ENCODE data around the gene PLAAT2.
"Not testable (repeated sequence)": the region's sequence is repeated elsewhere in the genome, so short reads cannot be mapped to it uniquely, and the experiment has no call there.

Gene PLAAT2

DNA sequence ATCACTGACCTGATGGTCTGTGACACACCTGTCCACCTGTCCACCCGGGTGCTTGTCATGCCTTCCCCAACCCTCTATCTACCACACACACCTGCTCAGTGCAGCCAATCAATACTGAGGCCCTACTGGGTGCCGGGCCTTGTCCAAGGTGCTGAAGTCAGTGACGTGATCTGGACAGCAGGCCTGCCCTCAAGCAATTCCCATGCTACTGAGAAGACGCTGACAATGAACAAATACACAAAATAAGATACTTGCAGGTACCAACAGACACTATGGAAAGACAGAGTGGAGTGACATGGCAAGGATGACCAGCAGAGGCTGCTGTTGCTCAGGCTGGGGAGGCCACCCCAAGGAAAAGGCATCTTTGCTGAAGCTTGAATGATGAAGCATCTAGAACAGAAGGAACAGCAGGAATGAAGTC is 29.8 kb upstream of the PLAAT2 start:
- no peak for DNase-seq
- Mint-ChIP-seq H3K9me3 (no peaks in the 10 kb centered on the region), H3K27me3 (no peaks in the 10 kb centered on the region), H3K36me3 (ENCODE audit: low read depth) (no peaks in the 10 kb centered on the region), H3K4me3 (no peak overlapping the region), H3K4me1 (no peaks in the 10 kb centered on the region), H3K27ac (no peak overlapping the region)
- ATAC-seq = no peak

DNA sequence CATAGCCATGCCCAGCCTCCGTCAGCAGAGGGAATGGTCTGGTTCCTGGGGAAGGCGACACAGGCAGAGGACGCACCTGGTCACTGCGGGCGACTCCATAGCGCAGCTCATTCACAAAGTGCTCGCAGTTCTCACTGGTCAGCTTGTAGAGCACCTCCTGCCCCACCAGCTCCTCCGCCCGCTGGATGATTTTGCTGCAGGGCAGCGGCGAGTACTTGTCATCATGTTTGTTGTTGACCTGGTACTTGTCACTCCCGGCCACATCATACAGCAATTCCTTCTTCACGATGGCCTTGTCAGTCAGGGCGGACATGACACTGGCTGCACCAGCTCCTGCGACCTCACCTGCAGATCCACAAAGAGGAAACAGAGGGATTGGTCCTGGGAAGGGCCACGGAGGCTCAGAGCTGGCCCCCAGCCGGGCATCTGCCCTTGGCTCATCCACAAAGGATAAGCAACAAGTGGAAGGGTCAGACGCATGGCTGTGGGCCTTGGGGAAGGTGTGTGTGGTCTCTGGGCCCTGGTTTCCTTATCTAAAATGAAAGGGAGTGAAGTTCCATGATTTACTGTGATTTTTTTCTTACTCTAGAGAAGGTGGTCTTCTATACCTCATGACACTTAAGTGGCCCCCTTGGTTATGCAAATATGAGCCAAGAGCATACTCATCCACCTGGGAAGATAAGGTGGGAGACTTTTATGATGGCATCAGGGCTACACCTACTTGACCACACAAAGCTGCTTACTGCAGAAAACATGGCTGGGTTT is 27.0 kb upstream of the PLAAT2 start:
- ATAC-seq = no peak
- Mint-ChIP-seq H3K4me3 (no peak overlapping the region), H3K9me3 (no peaks in the 10 kb centered on the region), H3K27me3 (no peaks in the 10 kb centered on the region), H3K27ac (no peak overlapping the region), H3K4me1 (no peaks in the 10 kb centered on the region), H3K36me3 (ENCODE audit: low read depth) (peaks cover 4% of the 10 kb centered on the region)
- no peak for DNase-seq

DNA sequence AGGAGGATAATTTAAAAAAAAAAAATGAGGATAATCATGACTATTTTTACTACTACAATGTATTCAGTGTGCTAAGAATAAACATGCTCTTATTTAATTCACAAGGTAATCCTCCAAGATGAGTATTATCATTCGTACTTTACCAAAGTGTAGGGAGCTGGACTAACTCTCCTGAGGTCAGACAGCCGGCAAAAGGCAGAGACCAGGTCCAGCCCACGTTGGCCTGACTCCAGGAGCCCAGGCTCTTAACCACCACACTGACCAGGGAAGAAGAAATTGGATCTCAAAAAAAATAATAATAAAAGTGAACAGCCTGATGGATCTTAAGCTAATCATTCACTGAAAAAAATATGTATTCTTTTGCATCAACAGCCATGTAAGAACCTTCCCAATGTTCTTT is 25.8 kb upstream of the PLAAT2 start:
- Mint-ChIP-seq H3K27ac (no peak overlapping the region), H3K9me3 (no peaks in the 10 kb centered on the region), H3K4me1 (no peaks in the 10 kb centered on the region), H3K27me3 (no peaks in the 10 kb centered on the region), H3K4me3 (no peak overlapping the region), H3K36me3 (ENCODE audit: low read depth) (peaks cover 4% of the 10 kb centered on the region)
- ATAC-seq = no peak
- DNase-seq = no peak

DNA sequence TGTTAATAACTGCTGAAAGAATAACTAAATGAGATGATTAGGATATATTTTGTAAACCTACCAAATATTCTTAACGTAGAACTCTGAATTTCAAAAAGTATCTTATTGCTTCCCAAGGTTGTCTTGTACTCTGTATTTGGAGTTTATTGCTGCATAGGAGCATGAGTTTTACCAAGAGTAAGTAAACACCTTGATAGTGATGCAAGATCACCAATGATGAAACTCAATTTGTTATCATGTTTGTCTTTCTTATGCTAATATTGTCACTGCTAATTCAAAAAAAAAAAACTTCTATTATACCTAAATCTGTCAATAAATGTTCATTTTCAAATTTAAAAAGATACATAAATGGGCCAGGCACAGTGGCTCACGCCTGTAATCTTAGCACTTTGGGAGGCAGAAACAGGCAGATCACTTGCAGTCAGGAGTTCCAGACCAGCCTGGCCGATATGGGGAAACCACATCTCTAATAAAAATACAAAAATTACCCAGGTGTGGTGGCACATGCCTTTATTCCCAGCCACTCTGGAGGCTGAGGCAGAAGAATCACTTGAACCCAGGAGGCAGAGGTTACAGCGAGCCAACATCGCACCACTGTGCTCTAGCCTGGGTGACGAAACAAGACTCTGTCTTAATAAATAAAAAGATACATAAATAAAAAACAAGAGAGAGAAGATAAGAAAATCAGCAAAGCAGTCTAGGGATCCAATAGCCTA is 23.4 kb upstream of the PLAAT2 start:
- H3K27ac Mint-ChIP-seq = no peak overlapping the region
- H3K36me3 Mint-ChIP-seq (ENCODE audit: low read depth) = peaks cover 10% of the 10 kb centered on the region
- no peaks in the 10 kb centered on the region for H3K27me3 Mint-ChIP-seq
- DNase-seq (no peak), ATAC-seq (no peak)
- peaks cover 11% of the 10 kb centered on the region for H3K9me3 Mint-ChIP-seq
- H3K4me1 Mint-ChIP-seq = peaks cover 16% of the 10 kb centered on the region
- H3K4me3 Mint-ChIP-seq = no peak overlapping the region

DNA sequence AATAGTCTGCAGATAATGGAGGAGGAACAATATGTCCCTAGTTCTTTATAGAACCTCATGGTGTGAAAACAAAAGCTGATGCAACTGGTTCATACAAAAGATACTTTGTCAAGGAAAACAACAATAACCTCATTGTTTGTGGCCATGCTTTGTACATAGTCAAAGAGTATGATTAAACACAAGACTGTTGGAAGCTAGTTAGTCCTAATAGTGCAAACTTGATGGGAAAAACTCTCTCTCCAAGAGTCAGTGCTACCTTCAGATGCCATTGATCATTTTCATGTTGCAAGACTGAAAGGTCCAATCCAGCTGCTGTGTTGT is 20.1 kb upstream of the PLAAT2 start:
- Mint-ChIP-seq H3K4me1 (peaks cover 17% of the 10 kb centered on the region), H3K27me3 (no peaks in the 10 kb centered on the region), H3K27ac (no peak overlapping the region), H3K4me3 (no peak overlapping the region), H3K9me3 (peaks cover 24% of the 10 kb centered on the region), H3K36me3 (ENCODE audit: low read depth) (peaks cover 17% of the 10 kb centered on the region)
- DNase-seq (no peak), ATAC-seq (no peak)

DNA sequence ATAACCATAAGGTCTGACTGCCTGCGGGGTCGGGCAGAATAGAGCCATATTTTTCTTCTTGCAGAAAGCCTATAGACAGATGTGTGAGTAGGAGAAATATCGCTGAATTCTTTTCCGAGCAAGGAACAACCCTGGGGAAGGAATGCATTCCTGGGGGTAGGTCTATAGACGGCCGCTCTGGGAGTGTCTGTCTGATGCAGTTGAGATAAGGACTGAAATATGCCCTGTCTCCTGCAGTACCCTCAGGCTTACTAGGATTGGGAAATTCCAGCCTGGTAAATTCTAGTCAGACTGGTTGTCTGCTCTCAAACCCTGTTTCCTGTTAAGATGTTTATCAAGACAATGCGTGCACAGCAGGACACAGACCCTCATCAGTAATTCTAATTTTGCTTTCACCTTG is 18.0 kb upstream of the PLAAT2 start:
- H3K4me3 Mint-ChIP-seq, DNase-seq, H3K27me3 Mint-ChIP-seq, ATAC-seq, H3K27ac Mint-ChIP-seq: not testable (repeated sequence)
- H3K4me1 Mint-ChIP-seq = peaks cover 17% of the 10 kb centered on the region
- peaks cover 26% of the 10 kb centered on the region for H3K9me3 Mint-ChIP-seq
- peaks cover 13% of the 10 kb centered on the region for H3K36me3 Mint-ChIP-seq (ENCODE audit: low read depth)

DNA sequence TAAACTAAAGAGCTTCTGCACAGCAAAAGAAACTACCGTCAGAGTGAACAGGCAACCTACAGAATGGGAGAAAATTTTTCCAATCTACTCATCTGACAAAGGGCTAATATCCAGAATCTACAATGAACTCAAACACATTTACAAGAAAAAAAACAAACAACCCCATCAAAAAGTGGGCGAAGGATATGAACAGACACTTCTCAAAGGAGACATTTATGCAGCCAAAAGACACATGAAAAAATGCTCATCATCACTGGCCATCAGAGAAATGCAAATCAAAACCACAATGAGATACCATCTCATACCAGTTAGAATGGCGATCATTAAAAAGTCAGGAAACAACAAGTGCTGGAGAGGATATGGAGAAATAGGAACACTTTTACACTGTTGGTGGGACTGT is 15.7 kb upstream of the PLAAT2 start:
- not testable (repeated sequence) for H3K27ac Mint-ChIP-seq, H3K4me3 Mint-ChIP-seq, DNase-seq, ATAC-seq, H3K27me3 Mint-ChIP-seq
- H3K36me3 Mint-ChIP-seq (ENCODE audit: low read depth) = peaks cover 13% of the 10 kb centered on the region
- peaks cover 26% of the 10 kb centered on the region for H3K9me3 Mint-ChIP-seq
- H3K4me1 Mint-ChIP-seq = peaks cover 28% of the 10 kb centered on the region

DNA sequence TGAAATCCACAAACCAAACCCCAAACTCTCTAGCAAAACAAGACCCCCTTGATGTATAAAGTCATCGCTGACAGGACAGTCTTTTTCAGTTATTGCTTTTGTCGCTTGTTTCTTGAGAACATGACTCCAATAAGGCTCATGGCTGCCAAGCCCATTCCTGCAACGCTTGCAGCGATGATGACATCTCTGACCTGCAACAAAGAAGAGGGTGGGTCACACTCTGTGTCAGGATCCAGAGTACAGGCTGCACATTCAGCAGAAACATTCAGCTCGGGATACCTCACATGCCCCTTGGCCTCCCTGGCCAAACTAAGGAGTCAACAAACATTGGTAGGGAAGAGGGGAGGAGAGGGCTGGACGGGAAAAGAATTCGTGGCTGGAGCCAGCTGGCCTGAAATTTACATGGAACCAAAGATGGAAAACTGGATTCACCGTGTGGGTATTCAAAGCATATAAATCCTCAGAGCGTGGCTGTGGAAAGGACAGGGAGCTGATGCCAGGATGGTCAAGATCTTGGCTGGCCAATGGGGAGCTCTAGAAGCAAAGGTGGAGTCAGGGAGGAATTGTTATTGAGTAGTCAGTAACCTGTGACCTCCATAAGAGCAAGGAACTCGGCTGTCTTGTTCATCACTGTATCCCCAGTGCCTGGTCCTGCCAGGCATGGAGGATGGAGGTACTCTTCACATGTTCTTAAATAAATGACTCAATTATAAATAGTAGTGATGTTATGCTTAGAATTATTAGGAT is 11.8 kb upstream of the PLAAT2 start:
- no peak for ATAC-seq
- Mint-ChIP-seq H3K27ac (peak overlapping the region; percentile 61), H3K4me1 (peaks cover 14% of the 10 kb centered on the region), H3K36me3 (ENCODE audit: low read depth) (peaks cover 5% of the 10 kb centered on the region), H3K4me3 (peak overlapping the region; percentile 56), H3K9me3 (peaks cover 3% of the 10 kb centered on the region), H3K27me3 (no peaks in the 10 kb centered on the region)
- no peak for DNase-seq

DNA sequence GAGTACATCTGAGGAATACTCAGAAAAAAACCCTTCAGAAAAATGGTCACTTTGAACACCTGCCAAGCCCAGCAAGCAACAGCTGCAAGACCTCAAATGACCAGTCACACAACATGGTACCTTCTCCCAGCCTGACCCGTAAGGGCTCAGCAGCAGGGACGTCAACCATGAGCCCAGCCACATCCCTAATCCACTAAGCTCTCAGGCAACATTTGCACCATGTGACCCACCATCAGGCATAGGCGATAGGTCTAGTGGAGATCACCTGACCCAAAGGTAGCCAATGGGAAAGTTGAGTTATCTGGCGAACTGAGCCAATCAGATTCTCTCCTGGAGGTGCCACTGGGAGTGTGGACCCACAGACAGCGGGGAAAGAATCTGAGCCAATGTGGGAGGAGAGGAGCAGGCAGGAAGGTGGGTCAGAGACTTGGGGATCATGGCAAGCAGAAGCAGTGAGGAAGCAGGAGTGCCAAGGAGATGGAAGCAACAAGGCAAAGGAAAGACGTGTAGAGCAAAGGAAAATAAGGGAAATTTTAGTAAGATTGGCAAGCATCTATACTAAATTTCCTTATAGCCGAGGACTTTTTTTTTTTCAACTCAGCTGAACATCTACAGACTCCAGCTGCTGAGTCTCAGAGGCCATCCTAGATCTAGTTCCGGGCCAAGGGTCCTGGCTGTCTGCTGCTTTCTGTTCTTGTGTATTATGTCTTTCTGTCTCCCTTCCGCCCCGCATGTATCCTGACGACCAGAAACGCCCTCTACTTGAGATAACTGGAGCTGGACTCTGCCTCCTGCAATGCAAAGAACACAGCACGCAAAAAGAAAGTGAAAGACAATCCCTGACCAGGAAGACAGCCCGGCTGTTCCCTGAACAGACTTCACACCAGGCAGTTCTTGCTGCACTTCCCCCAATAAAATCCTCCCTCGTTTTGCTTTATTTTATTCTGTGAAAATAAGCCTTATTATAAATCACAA is 11.0 kb upstream of the PLAAT2 start:
- H3K4me3 Mint-ChIP-seq = peak overlapping the region; percentile 56
- H3K27ac Mint-ChIP-seq = peak overlapping the region; percentile 61
- H3K4me1 Mint-ChIP-seq = peaks cover 14% of the 10 kb centered on the region
- H3K27me3 Mint-ChIP-seq = no peaks in the 10 kb centered on the region
- peaks cover 3% of the 10 kb centered on the region for H3K9me3 Mint-ChIP-seq
- DNase-seq (peak; percentile 35), ATAC-seq (peak; percentile 82)
- H3K36me3 Mint-ChIP-seq (ENCODE audit: low read depth) = no peaks in the 10 kb centered on the region

DNA sequence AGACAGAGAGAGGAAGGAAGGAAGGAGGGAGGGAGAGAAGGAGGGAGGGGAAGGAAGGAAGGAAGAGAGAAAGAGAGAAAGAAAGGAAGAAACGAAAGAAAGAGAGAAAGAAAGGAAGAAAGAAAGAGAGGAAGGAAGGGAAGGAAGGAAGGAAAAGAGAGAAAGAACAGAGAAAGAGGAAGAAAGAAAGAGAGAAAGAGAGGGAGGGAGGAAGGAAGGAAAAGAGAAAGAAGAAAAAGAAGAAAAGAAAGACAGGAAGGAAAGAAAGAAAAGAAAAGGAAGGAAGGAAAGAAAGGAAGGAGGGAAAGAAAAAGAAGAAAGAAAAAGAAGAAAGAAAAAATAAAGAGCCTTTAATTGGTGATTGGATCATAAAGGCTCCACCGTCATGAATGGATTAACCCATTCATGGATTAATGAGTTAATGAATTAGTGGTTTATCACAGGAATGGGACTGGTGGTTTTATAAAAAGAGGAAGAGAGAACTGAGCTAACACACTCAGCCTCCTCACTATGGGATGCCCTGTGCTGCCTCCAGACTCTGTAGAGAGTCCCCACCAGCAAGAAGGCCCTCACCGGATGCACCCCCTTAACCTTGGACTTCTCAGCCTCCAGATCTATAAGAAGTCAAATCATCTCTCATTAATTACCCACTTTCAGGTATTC is 9.0 kb upstream of the PLAAT2 start:
- DNase-seq = no peak
- Mint-ChIP-seq H3K27ac (no peak overlapping the region), H3K27me3 (no peaks in the 10 kb centered on the region), H3K36me3 (ENCODE audit: low read depth) (no peaks in the 10 kb centered on the region), H3K4me3 (no peak overlapping the region), H3K4me1 (peaks cover 30% of the 10 kb centered on the region), H3K9me3 (no peaks in the 10 kb centered on the region)
- ATAC-seq = no peak

DNA sequence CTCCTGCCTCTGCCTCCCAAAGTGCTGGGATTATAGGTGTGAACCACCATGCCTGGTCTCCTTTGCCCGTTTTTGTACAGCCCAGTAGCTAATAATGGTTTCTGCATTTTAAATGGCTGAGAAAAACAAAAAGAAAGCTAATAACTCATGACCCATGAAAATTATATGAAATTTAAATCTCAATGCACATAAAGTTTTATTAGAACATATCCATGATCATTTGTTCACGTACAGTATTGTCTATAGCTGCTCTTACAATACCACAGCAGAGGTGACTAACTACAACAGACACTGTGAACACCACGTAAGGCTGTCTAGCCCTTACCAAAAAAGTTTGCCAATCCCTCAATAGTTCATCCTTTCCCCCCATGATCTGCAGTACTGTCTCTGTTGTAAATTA is 6.4 kb upstream of the PLAAT2 start:
- Mint-ChIP-seq H3K27ac (no peak overlapping the region), H3K9me3 (no peaks in the 10 kb centered on the region), H3K36me3 (ENCODE audit: low read depth) (no peaks in the 10 kb centered on the region), H3K27me3 (no peaks in the 10 kb centered on the region), H3K4me1 (peaks cover 47% of the 10 kb centered on the region), H3K4me3 (no peak overlapping the region)
- ATAC-seq (no peak), DNase-seq (no peak)

DNA sequence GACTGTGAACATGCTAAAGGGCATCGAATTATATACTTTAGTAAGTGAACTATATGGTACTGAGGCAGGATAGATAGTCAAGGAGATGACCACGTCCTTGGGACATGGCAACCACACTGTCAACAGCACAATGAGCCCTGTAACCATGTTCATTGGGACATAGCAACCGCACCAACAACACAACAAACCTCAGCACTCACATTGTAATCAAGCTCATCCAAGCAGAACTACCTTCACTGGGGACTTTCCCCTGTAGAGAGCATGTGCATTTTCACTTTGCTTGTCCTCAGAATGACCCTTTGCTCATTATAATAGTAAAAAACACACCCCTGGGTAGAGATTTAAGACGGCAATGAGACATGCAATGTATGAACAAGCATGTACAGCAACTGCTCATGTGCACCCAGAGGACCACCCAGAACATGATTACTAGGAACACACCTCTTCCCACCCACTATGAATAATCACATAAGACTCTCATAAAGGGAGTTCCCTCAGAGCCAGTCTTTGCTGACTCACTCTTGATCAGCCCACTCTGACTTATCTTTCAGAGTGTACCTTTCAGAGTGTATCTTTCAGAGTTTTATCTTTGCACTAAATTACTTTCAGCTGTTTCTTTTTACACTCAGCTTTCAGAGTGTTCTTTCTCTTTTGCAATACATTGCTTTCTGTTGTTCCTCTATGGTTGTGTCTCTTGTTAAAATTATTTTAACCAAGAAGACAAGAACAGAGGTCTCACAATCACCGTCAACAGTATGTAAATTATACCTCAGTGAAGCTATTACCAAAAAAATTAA is 4.1 kb upstream of the PLAAT2 start:
- H3K4me1 Mint-ChIP-seq = peaks cover 53% of the 10 kb centered on the region
- no peaks in the 10 kb centered on the region for H3K9me3 Mint-ChIP-seq
- H3K4me3 Mint-ChIP-seq = peak overlapping the region; percentile 54
- H3K27ac Mint-ChIP-seq = peak overlapping the region; percentile 89
- no peaks in the 10 kb centered on the region for H3K36me3 Mint-ChIP-seq (ENCODE audit: low read depth)
- ATAC-seq = peak; percentile 93
- DNase-seq = peak; percentile 43
- H3K27me3 Mint-ChIP-seq = no peaks in the 10 kb centered on the region

DNA sequence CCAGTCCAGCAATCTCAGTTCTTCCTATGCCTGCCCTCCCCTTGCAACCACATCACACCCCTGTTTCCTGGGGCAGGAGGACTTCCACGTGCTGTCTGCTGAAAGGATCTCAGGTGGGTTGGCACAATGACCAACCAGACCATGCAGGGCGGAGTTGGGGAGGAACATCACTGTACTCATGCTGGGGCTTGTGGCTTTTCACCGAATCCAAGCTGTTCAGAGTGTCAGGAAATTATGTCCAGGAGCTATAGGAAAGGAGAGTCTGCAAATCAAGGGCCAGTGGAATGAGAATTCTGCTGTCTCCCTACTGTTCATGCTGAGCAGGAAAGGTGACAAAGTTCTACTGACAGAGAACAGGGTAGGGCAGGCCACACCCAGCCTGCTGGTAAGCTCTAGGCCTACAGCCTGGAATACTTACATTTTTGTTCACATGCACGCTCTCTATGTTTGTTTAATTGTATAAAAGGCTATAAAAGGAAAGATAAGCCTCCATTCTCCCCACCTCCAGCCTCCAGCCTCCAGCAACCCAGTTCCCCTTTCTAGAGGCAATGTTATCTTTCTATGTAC is 1.7 kb upstream of the PLAAT2 start:
- ATAC-seq = no peak
- H3K27ac Mint-ChIP-seq = no peak overlapping the region
- H3K36me3 Mint-ChIP-seq (ENCODE audit: low read depth) = no peaks in the 10 kb centered on the region
- peaks cover 72% of the 10 kb centered on the region for H3K4me1 Mint-ChIP-seq
- H3K27me3 Mint-ChIP-seq = no peaks in the 10 kb centered on the region
- no peak for DNase-seq
- H3K9me3 Mint-ChIP-seq = no peaks in the 10 kb centered on the region
- H3K4me3 Mint-ChIP-seq = no peak overlapping the region

Measured in activated naive CD8-positive, alpha-beta T cell treated with anti-CD3 and anti-CD28 coated beads, Interleukin-2, amount 50 U/mL, for 24 hours (primary cell).